Measurements from ENCODE around the gene NCAM1.

NCAM1 gene

GRCh38 chr11:113090716-113091480 lies 129.7 kb downstream of the NCAM1 start:
- no peak for DNase-seq

- no peak for DNase-seq
These were observed 130.2 kb downstream of the NCAM1 start for GRCh38 chr11:113091481-113091780.

- no peak for DNase-seq
These were observed 135.4 kb downstream of the NCAM1 start for GRCh38 chr11:113096648-113097047.

- DNase-seq = no peak
These were observed 142.9 kb downstream of the NCAM1 start for GRCh38 chr11:113103932-113104690.

- no peak for DNase-seq
These were observed 143.6 kb downstream of the NCAM1 start for GRCh38 chr11:113104691-113105251.

GRCh38 chr11:113105592-113105991 lies 144.4 kb downstream of the NCAM1 start:
- DNase-seq = peak; percentile 8

GRCh38 chr11:113106507-113106906 lies 145.3 kb downstream of the NCAM1 start:
- peak; percentile 94 for DNase-seq

GRCh38 chr11:113110046-113110445 lies 148.8 kb downstream of the NCAM1 start:
- no peak for DNase-seq

- no peak for DNase-seq
These were observed 149.9 kb downstream of the NCAM1 start for GRCh38 chr11:113111156-113111555.

GRCh38 chr11:113112307-113112706 lies 151.1 kb downstream of the NCAM1 start:
- no peak for DNase-seq

- peak; percentile 61 for DNase-seq
These were observed 152.8 kb downstream of the NCAM1 start for GRCh38 chr11:113113801-113114704.

GRCh38 chr11:113114705-113115027 lies 153.4 kb downstream of the NCAM1 start:
- DNase-seq = no peak

- no peak for DNase-seq
These were observed 156.9 kb downstream of the NCAM1 start for GRCh38 chr11:113118104-113118503.

GRCh38 chr11:113119074-113119473 lies 157.9 kb downstream of the NCAM1 start:
- peak; percentile 43 for DNase-seq

GRCh38 chr11:113119966-113120736 lies 158.9 kb downstream of the NCAM1 start:
- DNase-seq = no peak

- DNase-seq = no peak
These were observed 160.5 kb downstream of the NCAM1 start for GRCh38 chr11:113121746-113122145.

- DNase-seq = no peak
These were observed 162.8 kb downstream of the NCAM1 start for GRCh38 chr11:113124006-113124405.

GRCh38 chr11:113124578-113124977 lies 163.4 kb downstream of the NCAM1 start:
- DNase-seq = no peak

- DNase-seq = no peak
These were observed 168.2 kb downstream of the NCAM1 start for GRCh38 chr11:113129261-113129992.

- DNase-seq = peak; percentile 26
These were observed 170.0 kb downstream of the NCAM1 start for GRCh38 chr11:113131036-113131775.

GRCh38 chr11:113133071-113133470 lies 171.9 kb downstream of the NCAM1 start:
- no peak for DNase-seq
